Measurements from ENCODE around the gene ZNF740. TPM values are rescaled to one million over a fixed set of nuclear protein-coding genes. Genes with fewer than 3 reads are reported as not detected.

Gene ZNF740
- total and polyA plus RNA-seq, 10 of the 15 experiments (the other 5 are each of a cell fraction or from before 2014, with no cell fraction given): 1.4 to 33.6 (median 11.3) TPM

DNA sequence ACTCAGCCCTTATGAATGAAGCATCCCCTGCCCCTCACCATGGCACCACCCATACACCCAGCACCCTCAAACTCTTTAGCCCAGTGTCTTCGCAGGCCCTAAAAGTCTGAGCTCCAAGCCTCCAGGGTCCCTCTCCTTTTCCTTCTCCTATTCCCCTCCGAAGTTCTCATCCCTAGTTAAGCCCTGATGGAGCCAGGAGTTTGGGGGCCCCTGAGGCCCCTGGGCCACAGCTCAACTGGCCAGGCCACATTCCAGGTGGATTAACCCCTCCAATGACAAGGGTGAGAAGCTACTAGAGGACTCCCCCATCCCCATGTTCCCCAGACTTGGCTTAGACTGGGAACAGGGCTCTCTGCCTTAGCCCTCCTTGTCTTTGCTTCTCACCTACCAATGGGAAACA lies 48.9 kb downstream of the ZNF740 start:
- Histone ChIP-seq H3K36me3 (ENCODE audit: control insufficient read depth in 2 of 2, insufficient read depth in 2 of 2, low read length in 1 of 2) (no peaks in the 10 kb centered on the region), H3K9me3 (replicated peaks; ENCODE audit: control insufficient read depth, insufficient read depth, low read length) (no peaks in the 10 kb centered on the region), H3K27me3 (replicated peaks in 1 of 2; ENCODE audit: control insufficient read depth in 2 of 2, insufficient read depth in 2 of 2, low read length in 1 of 2) (peaks cover 0 to 6% of the 10 kb centered on the region in 2 experiments; a peak in 2 of 4 replicates), H4K20me1 (ENCODE audit: control insufficient read depth, insufficient read depth) (no peaks in the 10 kb centered on the region), H3K4me3 (no peak overlapping the region), H3K9ac (ENCODE audit: control insufficient read depth, insufficient read depth, low read length) (no peak overlapping the region), H3K79me2 (ENCODE audit: control insufficient read depth, insufficient read depth, low read length) (no peaks in the 10 kb centered on the region), H3K4me1 (ENCODE audit: control insufficient read depth, insufficient read depth, low read length) (peaks cover 12% of the 10 kb centered on the region), H2AFZ (ENCODE audit: control insufficient read depth, low read depth, low read length) (no peak overlapping the region), H3K4me2 (ENCODE audit: control insufficient read depth, insufficient read depth) (no peak overlapping the region), H3K27ac (ENCODE audit: control insufficient read depth, insufficient read depth) (no peak overlapping the region)
- 90% methylated on average over 2 of the region's 2 CpGs for WGBS (ENCODE audit: insufficient coverage, insufficient replicate concordance, low lambda C conversion rate, missing lambda C conversion rate)
- FAIRE-seq (no peak), DNase-seq (ENCODE audit: low read depth, low spot score) (no peak), ATAC-seq (no peak)
- BruUV-seq (replicated peaks): no TSS peak
- ChIA-PET CTCF (interaction anchor here (0.9 to 1.7 kb wide), 4 partner anchors 16 to 69 kb away, joined by 3 to 5 read pairs (median 3); no protein-coding TSS in a partner anchor), SMC1A (ENCODE audit: uncharacterized antibody, unreplicated experiment) (no interaction called here), RAD21 (ENCODE audit: unreplicated experiment) (interaction anchor here (1.9 kb wide), 1 partner anchor 10 kb away, joined by 5 read pairs; no protein-coding TSS in a partner anchor), POLR2A (no interaction called here)
- in situ Hi-C loops (cut with MboI): no loop called here
- intact Hi-C loops (cut with micrococcal nuclease; ENCODE audit: unreplicated experiment): no loop called here
- TF ChIP-seq, protein P1, sequence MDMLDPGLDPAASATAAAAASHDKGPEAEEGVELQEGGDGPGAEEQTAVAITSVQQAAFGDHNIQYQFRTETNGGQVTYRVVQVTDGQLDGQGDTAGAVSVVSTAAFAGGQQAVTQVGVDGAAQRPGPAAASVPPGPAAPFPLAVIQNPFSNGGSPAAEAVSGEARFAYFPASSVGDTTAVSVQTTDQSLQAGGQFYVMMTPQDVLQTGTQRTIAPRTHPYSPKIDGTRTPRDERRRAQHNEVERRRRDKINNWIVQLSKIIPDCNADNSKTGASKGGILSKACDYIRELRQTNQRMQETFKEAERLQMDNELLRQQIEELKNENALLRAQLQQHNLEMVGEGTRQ (IDR thresholded peaks at IDR 0.05; ENCODE audit: borderline replicate concordance, low read depth, low read length): no peak
- TF ChIP-seq, protein P2, sequence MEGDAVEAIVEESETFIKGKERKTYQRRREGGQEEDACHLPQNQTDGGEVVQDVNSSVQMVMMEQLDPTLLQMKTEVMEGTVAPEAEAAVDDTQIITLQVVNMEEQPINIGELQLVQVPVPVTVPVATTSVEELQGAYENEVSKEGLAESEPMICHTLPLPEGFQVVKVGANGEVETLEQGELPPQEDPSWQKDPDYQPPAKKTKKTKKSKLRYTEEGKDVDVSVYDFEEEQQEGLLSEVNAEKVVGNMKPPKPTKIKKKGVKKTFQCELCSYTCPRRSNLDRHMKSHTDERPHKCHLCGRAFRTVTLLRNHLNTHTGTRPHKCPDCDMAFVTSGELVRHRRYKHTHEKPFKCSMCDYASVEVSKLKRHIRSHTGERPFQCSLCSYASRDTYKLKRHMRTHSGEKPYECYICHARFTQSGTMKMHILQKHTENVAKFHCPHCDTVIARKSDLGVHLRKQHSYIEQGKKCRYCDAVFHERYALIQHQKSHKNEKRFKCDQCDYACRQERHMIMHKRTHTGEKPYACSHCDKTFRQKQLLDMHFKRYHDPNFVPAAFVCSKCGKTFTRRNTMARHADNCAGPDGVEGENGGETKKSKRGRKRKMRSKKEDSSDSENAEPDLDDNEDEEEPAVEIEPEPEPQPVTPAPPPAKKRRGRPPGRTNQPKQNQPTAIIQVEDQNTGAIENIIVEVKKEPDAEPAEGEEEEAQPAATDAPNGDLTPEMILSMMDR (IDR thresholded peaks at IDR 0.05 in 2 of 3, conservative IDR thresholded peaks at IDR 0.05 in 1 of 3; ENCODE audit: control insufficient read depth in 2 of 3, extremely low read depth in 1 of 3, insufficient read depth in 1 of 3, low read depth in 3 of 3, low read length in 3 of 3): no peak
- TF ChIP-seq SIN3A (IDR thresholded peaks at IDR 0.05; ENCODE audit: low read depth, low read length): no peak
- TF ChIP-seq, protein P3, sequence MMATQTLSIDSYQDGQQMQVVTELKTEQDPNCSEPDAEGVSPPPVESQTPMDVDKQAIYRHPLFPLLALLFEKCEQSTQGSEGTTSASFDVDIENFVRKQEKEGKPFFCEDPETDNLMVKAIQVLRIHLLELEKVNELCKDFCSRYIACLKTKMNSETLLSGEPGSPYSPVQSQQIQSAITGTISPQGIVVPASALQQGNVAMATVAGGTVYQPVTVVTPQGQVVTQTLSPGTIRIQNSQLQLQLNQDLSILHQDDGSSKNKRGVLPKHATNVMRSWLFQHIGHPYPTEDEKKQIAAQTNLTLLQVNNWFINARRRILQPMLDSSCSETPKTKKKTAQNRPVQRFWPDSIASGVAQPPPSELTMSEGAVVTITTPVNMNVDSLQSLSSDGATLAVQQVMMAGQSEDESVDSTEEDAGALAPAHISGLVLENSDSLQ (IDR thresholded peaks at IDR 0.05): no peak
- TF ChIP-seq NBN (IDR thresholded peaks at IDR 0.05): no peak
- no peak for TF ChIP-seq IKZF2 (IDR thresholded peaks at IDR 0.05)
- no peak for TF ChIP-seq POU2F2 (IDR thresholded peaks at IDR 0.05; ENCODE audit: borderline replicate concordance, low read depth, low read length)
- TF ChIP-seq RCOR1 (conservative IDR thresholded peaks at IDR 0.05; ENCODE audit: low read depth, low read length): no peak
- TF ChIP-seq, protein P4, sequence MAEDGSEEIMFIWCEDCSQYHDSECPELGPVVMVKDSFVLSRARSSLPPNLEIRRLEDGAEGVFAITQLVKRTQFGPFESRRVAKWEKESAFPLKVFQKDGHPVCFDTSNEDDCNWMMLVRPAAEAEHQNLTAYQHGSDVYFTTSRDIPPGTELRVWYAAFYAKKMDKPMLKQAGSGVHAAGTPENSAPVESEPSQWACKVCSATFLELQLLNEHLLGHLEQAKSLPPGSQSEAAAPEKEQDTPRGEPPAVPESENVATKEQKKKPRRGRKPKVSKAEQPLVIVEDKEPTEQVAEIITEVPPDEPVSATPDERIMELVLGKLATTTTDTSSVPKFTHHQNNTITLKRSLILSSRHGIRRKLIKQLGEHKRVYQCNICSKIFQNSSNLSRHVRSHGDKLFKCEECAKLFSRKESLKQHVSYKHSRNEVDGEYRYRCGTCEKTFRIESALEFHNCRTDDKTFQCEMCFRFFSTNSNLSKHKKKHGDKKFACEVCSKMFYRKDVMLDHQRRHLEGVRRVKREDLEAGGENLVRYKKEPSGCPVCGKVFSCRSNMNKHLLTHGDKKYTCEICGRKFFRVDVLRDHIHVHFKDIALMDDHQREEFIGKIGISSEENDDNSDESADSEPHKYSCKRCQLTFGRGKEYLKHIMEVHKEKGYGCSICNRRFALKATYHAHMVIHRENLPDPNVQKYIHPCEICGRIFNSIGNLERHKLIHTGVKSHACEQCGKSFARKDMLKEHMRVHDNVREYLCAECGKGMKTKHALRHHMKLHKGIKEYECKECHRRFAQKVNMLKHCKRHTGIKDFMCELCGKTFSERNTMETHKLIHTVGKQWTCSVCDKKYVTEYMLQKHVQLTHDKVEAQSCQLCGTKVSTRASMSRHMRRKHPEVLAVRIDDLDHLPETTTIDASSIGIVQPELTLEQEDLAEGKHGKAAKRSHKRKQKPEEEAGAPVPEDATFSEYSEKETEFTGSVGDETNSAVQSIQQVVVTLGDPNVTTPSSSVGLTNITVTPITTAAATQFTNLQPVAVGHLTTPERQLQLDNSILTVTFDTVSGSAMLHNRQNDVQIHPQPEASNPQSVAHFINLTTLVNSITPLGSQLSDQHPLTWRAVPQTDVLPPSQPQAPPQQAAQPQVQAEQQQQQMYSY (CRISPR knock-in tag; IDR thresholded peaks at IDR 0.05): no peak
- no peak for TF ChIP-seq MEF2B (IDR thresholded peaks at IDR 0.05; ENCODE audit: partially characterized antibody, poor library complexity, severe bottlenecking)
- no peak for TF ChIP-seq ATF7 (IDR thresholded peaks at IDR 0.05; ENCODE audit: low read depth)
- TF ChIP-seq STAT1 (conservative IDR thresholded peaks at IDR 0.05): no peak
- TF ChIP-seq SUZ12 (IDR thresholded peaks at IDR 0.05; ENCODE audit: unreplicated experiment): no peak
- no peak for TF ChIP-seq NFIC (IDR thresholded peaks at IDR 0.05; ENCODE audit: low read depth, low read length)

Data from GM12878 (cell line).